Ovary (tissue), 3 donors: ENCODE results near the gene SLC50A1.

Experiments
- CTCF ChIP-seq, 3 donors: fragments of 450-650 bp in 2 of 3; fragments of 200-600 bp in 1 of 3; IDR thresholded peaks; one replicate each; pipeline versions ENCODE4 v1.5.1 to v1.8.0; 2016 to 2022; ENCODE audit warnings: antibody characterized with exemption in 3 of 3, mild to moderate bottlenecking in 1 of 3
- EP300 ChIP-seq: sonication (generic); formaldehyde crosslinking; IDR thresholded peaks from one replicate; pipeline ENCODE4 v1.6.1; 2017; ENCODE audit warnings: antibody characterized with exemption
- POLR2A ChIP-seq: fragments of 450-650 bp; IDR thresholded peaks from one replicate; pipeline ENCODE4 v1.6.1; 2017; ENCODE audit warnings: antibody characterized with exemption, mild to moderate bottlenecking, moderate library complexity
- donor health status: DM: no; HTN: no; CAD: no.

DNA sequence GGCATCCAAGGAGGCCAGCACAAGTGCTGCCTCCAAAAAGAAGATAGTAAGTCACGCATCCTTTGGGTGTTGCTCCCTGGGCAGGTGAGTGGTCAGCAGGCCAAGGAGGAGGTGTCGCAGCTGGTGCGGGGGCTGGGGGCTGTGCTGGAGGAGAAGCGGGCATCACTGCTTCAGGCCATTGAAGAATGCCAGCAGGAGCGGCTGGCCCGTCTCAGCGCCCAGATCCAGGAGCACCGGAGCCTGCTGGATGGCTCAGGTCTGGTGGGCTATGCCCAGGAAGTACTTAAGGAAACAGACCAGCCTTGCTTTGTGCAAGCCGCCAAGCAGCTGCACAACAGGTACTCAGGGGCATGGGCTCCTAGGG is 42.2 kb downstream of the SLC50A1 start:
- TF ChIP-seq CTCF (IDR thresholded peaks at IDR 0.05) (no peak), POLR2A (no peak), EP300 (no peak)
